NCI-H524 (cell line): ENCODE data around the gene FGF11.
A peak's percentile ranks its signal among the peaks of the same experiment; 100 is the strongest.
"Not testable (repeated sequence)": the region's sequence is repeated elsewhere in the genome, so short reads cannot be mapped to it uniquely, and the experiment has no call there.

Experiments
- DNase-seq, 2 experiments: peaks; one replicate each; lab custom pipeline; 2025; lab: John Stamatoyannopoulos, UW

FGF11 gene

DNA sequence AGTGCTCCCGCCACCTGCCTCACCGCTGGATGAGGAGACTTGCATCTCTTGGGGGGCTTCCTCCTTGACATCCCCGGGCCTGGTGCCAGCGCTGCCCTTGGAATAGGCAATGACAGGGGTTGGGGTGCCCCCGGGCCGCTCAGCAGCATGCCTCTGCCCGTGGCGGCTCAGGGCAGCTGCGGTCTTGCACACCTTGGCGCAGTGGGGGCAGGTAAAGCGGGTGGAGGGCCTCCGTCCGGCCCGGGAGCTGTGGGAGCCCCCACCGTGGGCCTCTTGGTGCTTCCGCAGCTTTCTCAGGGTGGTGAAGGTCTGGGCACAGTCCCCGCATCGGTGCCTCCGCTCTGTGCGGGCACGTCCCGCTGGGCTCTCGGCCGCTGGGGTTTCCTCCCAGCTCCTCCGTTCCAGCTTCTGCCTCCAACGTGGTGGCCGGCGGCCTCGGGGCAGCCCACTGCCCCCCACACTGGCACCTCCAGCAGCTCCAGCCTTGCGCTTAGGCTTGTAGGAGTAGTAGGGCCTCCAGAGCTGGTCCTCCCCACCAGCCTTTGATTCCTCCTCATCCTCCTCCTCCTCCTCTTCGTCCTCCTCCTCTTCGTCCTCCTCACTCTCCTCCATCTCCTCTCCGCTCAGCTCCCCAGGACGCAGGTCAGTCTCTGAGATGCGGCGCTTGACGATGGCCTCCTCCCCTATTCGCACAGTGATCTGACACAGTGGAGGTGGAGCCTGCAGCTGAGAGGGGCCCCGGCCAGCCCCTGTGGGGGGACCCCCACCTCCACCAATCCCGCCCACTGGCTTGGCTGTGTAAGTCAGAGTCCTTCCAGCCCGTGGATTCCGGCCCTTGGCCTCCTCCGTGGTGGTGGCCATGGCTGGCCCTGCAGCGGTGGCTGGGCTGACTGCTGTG, 23.4 kb downstream of the FGF11 start:
- DNase-seq: no peak

DNA sequence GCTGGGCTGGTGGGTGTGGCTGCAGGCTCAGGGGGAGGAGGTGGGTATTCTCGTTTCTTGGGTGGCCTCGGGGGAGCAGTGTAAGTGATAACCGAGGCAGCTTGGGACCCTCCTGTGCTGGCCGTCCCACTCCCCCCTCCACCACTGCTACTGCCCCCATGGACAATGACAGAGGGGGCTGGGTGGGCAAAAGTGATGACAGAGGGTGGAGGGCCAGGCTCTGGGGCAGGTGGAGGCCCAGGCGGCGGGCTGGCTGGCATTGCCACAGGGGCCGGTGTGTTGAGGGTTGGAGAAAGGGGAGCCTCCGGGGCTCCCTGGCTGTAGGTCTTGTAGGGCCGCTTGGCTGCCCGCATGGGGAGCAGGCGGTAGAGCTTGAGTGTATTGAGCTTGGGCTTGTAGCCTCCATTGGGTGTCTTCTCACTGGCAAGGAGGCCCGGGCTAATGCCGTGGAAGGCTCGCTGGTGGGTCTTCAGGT, 24.1 kb downstream of the FGF11 start:
- DNase-seq: no peak

DNA sequence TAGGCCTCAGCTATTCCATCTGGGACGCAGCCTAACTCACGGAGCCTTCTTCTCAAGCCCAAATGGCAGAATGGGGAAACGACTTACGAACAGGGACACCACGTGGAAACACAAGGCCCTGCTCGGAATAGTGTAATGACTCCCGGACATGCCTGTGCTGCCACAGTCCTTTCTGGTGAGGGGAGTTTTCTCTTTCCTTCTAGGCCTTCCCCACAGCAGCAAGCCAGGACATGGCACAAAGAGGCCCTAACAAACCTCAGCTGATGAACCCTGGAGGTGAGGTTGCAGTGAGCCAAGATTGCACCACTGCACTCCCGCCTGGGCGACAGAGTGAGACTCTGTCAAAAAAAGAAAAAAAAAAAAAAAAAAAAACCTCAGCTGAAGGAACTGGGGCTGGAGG, 24.8 kb downstream of the FGF11 start:
- DNase-seq: no peak

DNA sequence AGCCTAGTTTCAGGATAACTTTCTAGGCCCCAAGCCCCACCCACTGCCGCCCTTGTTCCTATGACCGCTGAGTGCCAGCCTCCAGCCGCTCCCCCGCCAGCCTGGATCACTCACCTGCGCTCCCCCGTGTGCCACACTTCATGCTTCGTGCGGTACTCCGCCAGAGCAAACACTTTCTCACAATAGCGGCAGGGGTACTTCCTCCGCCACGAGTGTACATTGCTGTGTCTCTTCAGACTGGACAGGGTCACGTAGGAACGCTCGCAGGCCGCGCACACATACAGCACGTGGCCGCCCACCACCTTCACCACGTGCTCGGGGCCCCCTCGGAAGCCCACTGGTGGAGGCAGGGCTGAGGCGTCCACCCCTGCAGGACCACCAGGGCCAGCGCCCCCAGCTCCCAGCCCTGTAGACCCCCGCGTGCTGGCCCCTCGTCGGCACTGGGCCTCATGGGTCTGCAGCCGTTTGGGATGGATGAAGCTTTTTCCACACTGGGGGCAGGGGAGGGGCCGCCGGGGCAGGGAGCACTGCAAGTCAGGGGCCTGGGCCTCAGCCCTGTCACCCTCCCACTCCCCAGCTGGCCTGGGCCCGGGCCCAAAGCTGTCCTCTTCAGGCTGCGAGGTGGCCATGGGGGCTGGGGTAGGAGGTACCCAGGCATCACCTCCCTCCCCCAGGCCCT, 26.4 kb downstream of the FGF11 start:
- DNase-seq: no peak

DNA sequence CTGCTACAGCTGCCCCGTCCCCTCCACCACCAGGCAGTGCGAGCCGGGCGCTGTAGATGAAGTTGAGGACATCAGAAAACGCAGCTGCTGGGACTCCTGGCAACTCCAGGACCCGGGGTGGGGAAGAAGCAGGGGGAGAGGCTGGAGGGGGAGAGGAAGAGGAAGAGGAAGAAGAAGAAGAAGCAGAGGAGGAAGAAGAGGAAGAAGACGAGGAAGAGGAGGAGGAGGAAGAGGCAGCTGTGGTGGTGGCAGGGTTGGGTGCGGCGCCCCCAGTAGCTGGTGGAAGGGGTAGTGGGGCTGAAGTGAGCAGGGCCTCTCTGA, 27.0 kb downstream of the FGF11 start:
- DNase-seq: no peak

DNA sequence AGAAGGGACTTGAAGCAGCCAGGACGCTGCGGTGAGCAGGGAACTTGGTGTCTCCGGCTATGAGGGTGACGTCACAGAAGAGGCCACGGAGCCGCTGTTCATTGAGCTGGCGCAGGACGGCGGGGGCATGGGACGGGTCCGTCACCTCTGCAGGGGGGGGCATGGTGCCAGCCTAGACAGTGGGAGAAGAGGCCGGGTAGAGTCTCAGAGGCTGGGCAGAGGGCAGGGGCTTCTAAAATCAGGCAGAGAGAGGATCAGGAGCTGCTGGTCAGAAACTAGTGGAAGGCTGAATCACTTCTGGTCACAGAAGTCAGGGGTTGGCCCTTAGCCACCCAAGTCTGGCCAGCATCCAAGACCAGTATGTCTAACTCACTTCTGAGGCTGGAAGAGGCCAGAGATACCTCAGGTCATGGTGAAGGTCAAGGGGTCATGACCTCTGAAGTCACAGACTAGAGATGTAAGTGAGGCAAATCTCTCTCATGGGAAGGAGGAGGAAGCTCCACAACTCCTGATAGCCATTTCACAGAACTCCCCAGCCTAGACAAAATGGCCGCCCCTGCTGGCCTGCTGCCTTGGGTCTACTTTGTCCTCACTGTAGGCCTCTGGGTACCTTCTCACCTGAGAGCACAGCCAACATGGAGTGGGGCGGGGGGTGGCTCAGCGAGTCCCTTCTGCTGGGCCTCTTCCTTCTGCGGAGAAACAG, 27.5 kb downstream of the FGF11 start:
- DNase-seq: no peak

DNA sequence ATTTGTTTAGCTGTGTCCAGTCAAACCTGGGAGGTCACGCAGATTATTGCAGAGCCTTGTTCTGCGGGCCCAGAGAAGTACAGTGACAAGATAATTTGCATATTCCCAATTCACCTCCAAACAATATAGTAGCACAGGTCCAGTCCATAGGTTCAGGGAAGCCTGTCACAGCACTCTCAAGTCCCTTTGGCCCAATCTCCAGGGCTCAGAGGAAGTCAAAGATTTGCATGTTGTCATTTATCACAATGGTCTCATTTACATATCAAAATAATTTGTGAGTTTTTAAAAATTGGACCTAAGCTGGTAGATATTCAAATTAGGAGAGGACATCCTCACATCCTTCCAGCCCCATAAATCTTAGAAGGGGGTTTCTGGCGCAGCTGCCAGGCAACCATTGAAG, 28.2 kb downstream of the FGF11 start:
- DNase-seq: no peak

DNA sequence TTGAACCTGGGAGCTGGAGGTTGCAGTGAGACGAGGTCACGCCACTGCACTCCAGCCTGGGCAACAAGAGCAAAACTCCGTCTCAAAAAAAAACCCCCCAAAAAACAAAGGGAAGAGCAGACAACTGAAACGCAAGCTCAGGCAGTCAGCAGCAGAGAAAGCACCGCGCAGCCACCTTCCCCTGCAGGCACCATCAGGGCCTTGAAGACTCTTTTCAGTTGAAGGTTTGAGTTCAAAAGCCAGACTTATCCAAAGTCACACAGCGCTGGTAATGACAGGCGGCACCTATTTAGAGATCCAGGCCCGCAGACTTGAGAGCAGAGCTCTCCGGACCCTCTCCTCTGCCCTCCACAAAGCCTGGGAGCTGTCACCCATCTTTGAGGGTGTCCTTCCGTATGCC, 29.0 kb downstream of the FGF11 start:
- no peak for DNase-seq

DNA sequence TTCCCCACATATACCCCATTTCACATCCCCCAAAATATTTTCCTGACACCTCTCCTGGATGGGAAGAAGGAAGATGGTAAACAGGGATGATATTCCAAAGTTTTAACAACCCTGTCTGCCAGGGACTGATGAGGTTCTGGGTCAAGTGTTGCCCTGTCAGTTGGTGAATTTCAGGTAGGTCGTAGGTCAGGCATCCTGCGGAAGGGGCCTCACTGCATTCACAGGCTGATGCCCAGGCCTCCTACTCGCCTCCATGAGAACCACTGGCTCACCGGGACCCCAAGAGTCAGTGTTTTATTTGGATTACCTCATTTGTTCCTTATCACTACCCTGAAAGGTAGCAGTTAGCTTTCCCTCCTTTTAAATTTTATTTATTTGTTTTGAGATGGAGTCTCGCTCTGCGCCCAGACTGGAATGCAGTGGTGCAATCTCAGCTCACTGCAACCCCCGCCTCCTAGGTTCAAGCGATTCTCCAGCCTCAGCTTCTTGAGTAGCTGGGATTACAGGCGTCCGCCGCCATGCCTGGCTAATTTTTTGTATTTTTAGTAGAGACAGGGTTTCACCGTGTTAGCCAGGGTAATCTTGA, 29.6 kb downstream of the FGF11 start:
- no peak for DNase-seq

DNA sequence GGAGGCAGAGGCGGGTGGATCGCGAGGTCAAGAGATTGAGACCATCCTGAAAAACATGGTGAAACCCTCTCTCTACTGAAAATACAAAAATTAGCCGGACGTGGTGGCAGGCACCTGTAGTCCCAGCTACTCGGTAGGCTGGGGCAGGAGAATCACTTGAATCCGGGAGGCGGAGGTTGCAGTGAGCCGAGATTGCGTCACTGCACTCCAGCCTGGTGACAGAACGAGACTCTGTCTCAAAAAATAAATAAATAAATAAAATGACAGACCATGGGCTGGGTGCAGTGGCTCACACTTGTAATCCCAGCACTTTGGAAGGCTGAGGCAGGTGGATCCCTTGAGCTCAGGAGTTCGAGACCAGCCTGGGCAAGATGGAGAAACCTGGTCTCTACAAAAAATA, 30.5 kb downstream of the FGF11 start:
- DNase-seq: not testable (repeated sequence)

DNA sequence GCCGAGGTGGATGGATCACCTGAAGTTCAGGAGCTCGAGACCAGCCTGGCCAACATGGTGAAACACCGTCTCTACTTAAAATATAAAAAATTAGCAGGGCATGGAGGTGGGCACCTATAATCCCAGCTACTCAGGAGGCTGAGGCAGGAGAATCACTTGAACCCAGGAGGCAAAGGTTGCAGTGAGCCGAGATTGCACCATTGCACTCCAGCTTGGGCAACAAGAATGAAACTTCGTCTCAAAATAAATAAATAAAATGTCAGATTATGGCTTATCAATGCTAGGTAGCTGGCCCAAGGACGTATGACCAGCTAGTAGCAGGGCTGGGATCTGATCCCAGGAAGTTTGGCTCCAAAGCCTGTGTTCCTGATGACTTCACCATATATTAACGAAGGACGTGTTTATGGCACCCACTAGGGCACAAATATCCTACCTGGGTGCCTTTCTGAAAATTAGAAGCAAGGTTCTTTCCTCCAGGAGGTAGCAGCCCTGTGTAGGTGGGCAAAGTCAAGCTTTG, 31.2 kb downstream of the FGF11 start:
- not testable (repeated sequence) for DNase-seq

DNA sequence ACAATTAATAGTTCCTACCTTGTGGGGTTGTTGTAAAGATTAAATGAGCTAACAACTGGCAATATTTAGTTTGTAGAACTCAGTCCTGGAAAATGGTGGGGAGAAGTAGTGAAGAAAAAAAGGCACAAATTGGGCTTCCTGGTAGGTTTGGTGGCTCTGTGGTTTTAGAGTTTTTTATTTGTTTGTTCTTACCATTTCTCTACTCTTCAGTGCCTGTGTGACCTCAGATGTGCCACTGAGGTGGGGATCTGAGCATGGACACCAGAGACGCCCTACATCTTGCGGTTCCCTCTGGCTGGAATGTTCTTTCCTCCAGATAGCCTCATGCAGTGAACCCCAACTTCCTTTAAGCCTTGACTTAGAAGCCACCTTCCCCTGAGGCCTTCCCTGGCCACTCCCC, 32.4 kb downstream of the FGF11 start:
- no peak for DNase-seq

DNA sequence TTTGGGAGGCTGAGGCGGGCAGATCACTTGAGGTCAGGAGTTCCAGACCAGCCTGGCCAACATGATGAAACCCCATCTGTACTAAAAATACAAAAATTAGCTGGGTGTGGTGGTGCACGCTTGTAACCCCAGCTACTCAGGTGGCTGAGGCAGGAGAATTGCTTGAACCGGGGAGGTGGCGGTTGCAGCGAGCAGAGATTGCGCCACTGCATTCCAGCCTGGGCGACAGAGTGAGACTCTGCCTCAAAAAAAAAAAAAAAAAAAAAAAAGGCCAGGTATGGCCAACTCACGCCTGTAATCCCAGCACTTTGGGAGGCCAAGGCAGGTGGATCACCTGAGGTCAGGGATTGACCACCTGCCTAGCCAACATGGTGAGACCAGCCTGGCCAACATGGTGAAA, 35.5 kb downstream of the FGF11 start:
- DNase-seq: not testable (repeated sequence)

DNA sequence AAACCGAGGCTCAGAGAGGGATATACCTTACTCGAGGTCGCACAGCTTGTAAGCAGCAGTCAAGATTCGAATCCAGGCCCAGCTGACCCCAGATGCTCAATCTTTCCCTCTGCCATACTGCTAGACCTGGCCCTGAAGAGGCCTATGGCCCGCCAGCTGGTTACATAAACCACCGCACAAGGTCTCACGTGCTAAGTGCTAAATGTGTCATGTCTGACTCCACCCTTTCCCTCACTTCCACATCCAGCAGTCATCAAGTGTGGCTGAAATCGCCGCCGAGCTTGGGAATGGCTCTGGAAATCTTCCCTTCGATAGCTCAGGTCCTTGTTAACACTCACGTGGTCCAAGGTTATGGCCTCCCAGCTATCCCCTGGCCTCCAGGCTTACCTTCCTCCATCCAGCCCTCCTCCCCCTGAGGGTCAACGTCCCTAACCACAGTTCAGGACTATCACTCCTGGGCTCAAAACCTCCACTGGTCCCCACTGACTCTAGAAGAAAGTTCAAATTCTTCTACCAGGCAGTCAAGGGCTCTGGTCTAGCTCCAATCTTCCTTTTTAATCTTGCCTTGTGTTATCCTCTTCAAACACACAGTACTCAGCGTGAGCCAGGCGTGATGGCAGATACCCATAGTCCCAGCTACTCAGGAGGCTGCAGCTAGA, 36.6 kb downstream of the FGF11 start:
- no peak for DNase-seq

DNA sequence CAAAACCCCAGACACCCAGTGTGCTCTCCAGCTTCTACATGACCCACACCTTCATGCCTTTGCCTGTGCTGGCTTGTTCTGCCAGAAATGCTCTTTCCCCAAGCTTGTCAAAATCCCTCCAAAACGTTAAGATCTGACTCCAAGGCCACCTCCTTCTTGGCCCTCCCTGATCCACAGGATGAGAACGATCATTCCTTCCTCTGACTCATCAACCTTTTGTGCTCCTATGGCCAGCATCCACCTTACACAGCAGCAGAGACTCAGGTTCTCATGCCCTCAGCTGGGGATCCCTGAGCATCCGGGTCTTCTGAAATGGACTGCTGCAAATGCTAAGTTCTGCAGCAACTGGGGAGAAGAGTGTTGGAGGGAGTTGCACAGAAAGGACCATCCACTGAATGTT, 37.2 kb downstream of the FGF11 start:
- no peak for DNase-seq

DNA sequence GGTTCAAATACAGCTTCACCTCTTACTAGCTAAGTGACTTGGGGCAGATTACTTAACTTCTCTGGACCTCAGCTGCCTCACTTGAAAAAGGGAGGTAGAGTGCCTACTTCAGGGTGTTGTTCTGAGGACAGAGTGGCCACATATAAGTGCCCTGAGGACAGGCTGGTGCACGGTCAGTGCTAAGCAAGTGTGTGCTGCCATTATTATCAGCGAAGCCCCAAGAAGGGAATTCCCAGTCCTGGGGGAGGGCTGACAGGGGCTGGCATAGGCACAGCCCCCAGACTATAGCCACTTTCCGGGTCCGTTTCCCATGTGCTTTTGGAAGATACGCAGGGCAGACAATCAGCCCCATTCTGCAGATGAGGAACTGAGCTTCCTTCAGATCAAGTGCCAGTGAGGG, 37.6 kb downstream of the FGF11 start:
- no peak for DNase-seq

DNA sequence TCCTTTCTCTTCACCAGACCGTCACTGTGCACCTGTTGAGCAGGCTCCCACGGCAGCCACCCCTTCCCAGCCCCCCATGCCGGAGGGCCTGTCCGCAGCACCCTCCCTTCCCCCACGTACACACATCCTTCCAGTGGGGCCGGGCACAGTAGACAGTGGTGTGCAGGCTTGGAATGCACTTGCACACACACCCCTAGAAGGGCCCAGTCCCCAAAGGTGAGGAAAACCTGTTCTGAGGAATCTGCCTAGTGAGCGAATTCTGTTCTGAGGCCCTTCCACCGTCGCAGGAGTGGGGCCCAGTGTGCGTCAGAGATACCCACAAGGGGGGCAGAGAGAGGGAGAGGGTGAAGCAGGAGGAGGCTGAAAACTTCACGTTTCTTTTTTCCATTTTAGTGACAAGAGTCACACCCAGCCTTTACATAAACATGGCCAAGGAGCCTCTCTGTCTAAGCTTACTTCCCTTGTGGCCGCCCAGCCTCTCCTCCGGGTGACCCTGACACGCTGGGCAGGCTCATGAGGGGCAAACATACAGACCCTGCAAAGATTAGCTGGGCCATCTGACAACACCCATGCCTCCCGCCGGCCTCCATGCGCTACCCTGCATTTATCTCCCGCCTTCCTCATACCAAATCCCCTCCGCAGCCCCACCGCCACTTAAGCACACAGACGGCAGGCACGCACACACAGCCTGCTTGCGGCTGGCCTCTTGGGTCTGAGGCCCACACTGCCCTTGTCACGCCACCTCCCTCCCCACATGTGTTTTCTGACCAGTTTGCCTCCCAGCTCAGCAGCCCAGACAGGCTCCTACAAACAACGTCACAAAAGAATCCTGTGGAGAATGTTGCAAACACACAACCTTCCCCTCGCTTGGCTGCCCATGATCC, 38.3 kb downstream of the FGF11 start:
- DNase-seq: peak; percentile 24

DNA sequence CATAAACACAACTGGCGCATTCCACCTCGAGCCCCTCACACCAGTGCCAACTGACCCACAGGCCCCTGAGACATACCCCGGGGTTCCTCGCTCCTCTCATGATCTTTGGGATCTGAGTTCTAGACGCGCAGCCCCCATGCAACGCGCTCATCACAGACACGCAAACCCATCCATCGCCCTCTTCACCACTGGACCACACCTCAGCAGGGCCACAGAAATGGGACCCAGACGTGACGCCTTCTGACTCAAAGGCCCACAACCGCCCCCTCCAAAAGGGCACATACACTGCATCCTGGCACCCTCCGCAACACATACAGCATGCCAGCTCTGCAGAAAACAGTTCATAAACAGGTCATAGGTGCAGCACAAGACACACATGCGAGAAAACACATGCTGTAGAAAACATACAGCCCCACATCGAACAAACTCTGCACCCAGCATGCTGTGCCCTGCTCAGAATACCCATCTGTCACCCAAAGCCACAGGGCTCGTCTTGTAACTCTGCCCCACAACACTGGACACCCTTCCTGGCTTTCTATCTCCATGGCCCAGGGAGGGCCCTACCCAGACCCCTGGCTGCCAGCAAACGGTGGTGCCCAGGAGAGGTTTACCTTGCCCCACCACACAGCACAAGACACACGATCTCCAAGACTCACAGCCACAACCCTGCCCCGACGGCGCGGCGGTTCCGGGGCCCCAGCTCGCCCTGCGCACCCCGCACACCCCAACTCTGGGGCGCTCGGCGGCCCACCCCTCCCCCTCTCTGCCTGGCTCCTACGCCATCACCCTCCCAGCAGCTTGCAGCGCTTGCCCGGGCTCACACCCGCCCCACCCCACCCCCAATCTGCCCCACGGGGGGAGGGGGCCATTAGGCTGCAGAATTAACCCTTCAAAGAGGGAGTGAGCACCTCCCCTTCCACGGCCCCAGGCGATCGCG, 39.2 kb downstream of the FGF11 start:
- DNase-seq: peak in 1 of 2 experiments; percentile 30
